ENCODE measurements around the gene PHF10. TPM values are rescaled to one million over a fixed set of nuclear protein-coding genes. Genes with fewer than 3 reads are reported as not detected.

Gene PHF10
- polyA plus RNA-seq, 1 of the 3 experiments (the other 2 are of a cell fraction), result 23.5 TPM

- Histone ChIP-seq H3K9ac (no peak overlapping the region), H3K79me2 (ENCODE audit: insufficient read depth) (no peaks in the 10 kb centered on the region), H3K36me3 (replicated peaks in 1 of 2; ENCODE audit: control insufficient read depth in 1 of 2, insufficient read depth in 2 of 2, low read length in 1 of 2) (peaks cover 8 to 79% of the 10 kb centered on the region in 2 experiments), H3K4me2 (no peak overlapping the region), H3K9me2 (no peaks in the 10 kb centered on the region), H3K4me3 (ENCODE audit: low read depth in 2 of 2, low read length in 1 of 2) (no peak overlapping the region), H3K4me1 (ENCODE audit: control insufficient read depth in 1 of 2, insufficient read depth in 2 of 2, low read depth in 1 of 2, low read length in 1 of 2) (no peaks in the 10 kb centered on the region; a peak in 1 of 4 replicates), H3F3A (replicated peaks; ENCODE audit: insufficient read depth) (no peaks in the 10 kb centered on the region), H4K20me1 (ENCODE audit: insufficient read depth) (no peaks in the 10 kb centered on the region), H3K27ac (ENCODE audit: low read depth in 2 of 2, low read length in 1 of 2) (no peak overlapping the region; a peak in 1 of 4 replicates), H3K27me3 (ENCODE audit: insufficient read depth) (no peaks in the 10 kb centered on the region), H2AFZ (ENCODE audit: low read depth) (no peak overlapping the region), H3K9me3 (no peaks in the 10 kb centered on the region)
- WGBS (ENCODE audit: low lambda C conversion rate), result 93% methylated on average over 9 of the region's 9 CpGs
- DNase-seq, result no peak
- no peak for TF ChIP-seq ELF1 (IDR thresholded peaks at IDR 0.05)
- TF ChIP-seq USF1 (IDR thresholded peaks at IDR 0.05; ENCODE audit: borderline replicate concordance, low read depth), result no peak
- POLR2A ChIA-PET, result no interaction called here
- CTCF ChIA-PET, result no interaction called here
Observed at GRCh38 chr6:169665289-169665688, 59.0 kb downstream of the PHF10 start.

GRCh38 chr6:169664227-169664626 is 60.1 kb downstream of the PHF10 start:
- no peaks in the 10 kb centered on the region; a peak in 1 of 4 replicates for H3K4me1 ChIP-seq (ENCODE audit: control insufficient read depth in 1 of 2, insufficient read depth in 2 of 2, low read depth in 1 of 2, low read length in 1 of 2)
- no peak overlapping the region for H3K4me2 ChIP-seq
- no peak overlapping the region for H3K27ac ChIP-seq (ENCODE audit: low read depth in 2 of 2, low read length in 1 of 2)
- DNase-seq, result no peak
- no peaks in the 10 kb centered on the region for H3K9me3 ChIP-seq
- CTCF ChIA-PET, result no interaction called here
- TF ChIP-seq YY1 (IDR thresholded peaks at IDR 0.05; ENCODE audit: low read depth) (no peak), NFIC (IDR thresholded peaks at IDR 0.05; ENCODE audit: borderline replicate concordance) (no peak), TAF1 (IDR thresholded peaks at IDR 0.05; ENCODE audit: borderline replicate concordance, low read depth, low read length) (no peak), REST (IDR thresholded peaks at IDR 0.05; ENCODE audit: low read depth, low read length) (no peak), ELF1 (IDR thresholded peaks at IDR 0.05) (no peak), CTCF (IDR thresholded peaks at IDR 0.05) (no peak), MEF2A (IDR thresholded peaks at IDR 0.05; ENCODE audit: borderline replicate concordance, low read depth) (no peak), USF1 (IDR thresholded peaks at IDR 0.05; ENCODE audit: borderline replicate concordance, low read depth) (no peak)
- H3K9me2 ChIP-seq, result no peaks in the 10 kb centered on the region
- POLR2A ChIA-PET, result no interaction called here
- no peak overlapping the region for H3K4me3 ChIP-seq (ENCODE audit: low read depth in 2 of 2, low read length in 1 of 2)
- no peaks in the 10 kb centered on the region for H3F3A ChIP-seq (replicated peaks; ENCODE audit: insufficient read depth)
- WGBS (ENCODE audit: low lambda C conversion rate), result 96% methylated on average over 8 of the region's 14 CpGs
- no peaks in the 10 kb centered on the region for H4K20me1 ChIP-seq (ENCODE audit: insufficient read depth)
- H3K79me2 ChIP-seq (ENCODE audit: insufficient read depth), result no peaks in the 10 kb centered on the region
- no peaks in the 10 kb centered on the region for H3K27me3 ChIP-seq (ENCODE audit: insufficient read depth)
- no peak overlapping the region for H3K9ac ChIP-seq
- H2AFZ ChIP-seq (ENCODE audit: low read depth), result no peak overlapping the region
- H3K36me3 ChIP-seq (replicated peaks in 1 of 2; ENCODE audit: control insufficient read depth in 1 of 2, insufficient read depth in 2 of 2, low read length in 1 of 2), result peaks cover 8 to 70% of the 10 kb centered on the region in 2 experiments

All from SK-N-SH (cell line).